ENCODE data around the gene THADA. TPM values are rescaled to one million over a fixed set of nuclear protein-coding genes. Genes with fewer than 3 reads are reported as not detected.
A peak's percentile ranks its signal among the peaks of the same experiment; 100 is the strongest.

Gene THADA
- total and polyA plus RNA-seq, 2 donors (not counting 3 experiments of a cell fraction or from before 2014, with no cell fraction given) = 22.6 to 25.3 TPM

DNA sequence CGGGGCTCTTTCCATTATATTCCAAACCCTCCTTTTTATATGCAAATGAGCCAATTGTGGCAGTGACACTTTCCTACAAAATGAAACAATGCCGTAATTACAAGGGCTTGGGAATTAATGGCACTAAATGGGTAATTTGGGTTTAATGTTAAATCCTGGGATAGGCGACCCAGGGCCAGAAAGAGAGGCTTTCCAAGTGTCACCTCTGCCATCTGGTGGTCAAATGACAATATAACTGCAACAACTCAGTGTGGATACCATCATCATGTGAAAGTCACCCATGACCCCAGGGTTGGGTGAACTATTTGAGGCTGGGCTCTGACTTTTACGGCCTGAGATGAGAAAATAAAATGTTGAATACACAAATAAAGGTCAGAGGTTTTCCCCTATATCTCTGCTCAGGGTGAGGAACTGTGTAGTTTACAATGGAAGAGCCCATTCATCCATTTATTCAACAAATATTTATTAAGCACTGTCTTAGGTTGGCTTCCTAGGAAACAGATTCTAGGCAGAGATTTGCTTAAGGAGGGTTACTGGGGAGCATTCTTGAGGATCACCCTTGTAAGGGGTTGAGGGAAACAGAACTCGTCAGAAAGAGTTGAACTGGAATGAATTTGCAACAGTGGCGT lies 13.6 kb upstream of the THADA start:
- Histone ChIP-seq H2AFZ (ENCODE audit: low read depth, low read length) (no peak overlapping the region), H3K4me1 (ENCODE audit: control insufficient read depth, extremely low read depth, insufficient read depth, low read length) (no peaks in the 10 kb centered on the region), H3K9me3 (replicated peaks; ENCODE audit: control insufficient read depth, insufficient read depth, low read length) (no peaks in the 10 kb centered on the region), H3K4me2 (ENCODE audit: insufficient read depth, low read length) (no peak overlapping the region), H3K4me3 (replicated peaks in 1 of 3; ENCODE audit: insufficient read depth in 1 of 3, low read depth in 1 of 3, low read length in 3 of 3) (no peak overlapping the region), H3K27me3 (ENCODE audit: control insufficient read depth in 2 of 2, insufficient read depth in 2 of 2, low read length in 2 of 2) (no peaks in the 10 kb centered on the region), H3K9ac (replicated peaks; ENCODE audit: extremely low read depth, insufficient read depth, low read length) (no peak overlapping the region), H3K9me1 (replicated peaks; ENCODE audit: control insufficient read depth, extremely low read depth, insufficient read depth, low read length) (no peaks in the 10 kb centered on the region), H3K36me3 (ENCODE audit: control insufficient read depth in 2 of 2, extremely low read depth in 1 of 2, insufficient read depth in 2 of 2, low read length in 2 of 2) (no peaks in the 10 kb centered on the region), H3K27ac (ENCODE audit: insufficient read depth, low read depth, low read length) (no peak overlapping the region), H4K20me1 (replicated peaks; ENCODE audit: control insufficient read depth, extremely low read depth, insufficient read depth, low read length) (no peaks in the 10 kb centered on the region), H3K79me2 (ENCODE audit: control insufficient read depth, insufficient read depth, low read length) (no peaks in the 10 kb centered on the region)
- CTCF ChIA-PET = interaction anchor here (0.5 to 1.4 kb wide), 8 partner anchors 12 to 781 kb away, joined by 3 to 6 read pairs (median 3); partner anchors contain the start of gene THADA
- POLR2A ChIA-PET = no interaction called here
- intact Hi-C loops (cut with micrococcal nuclease) = loop anchor here (1.0 kb wide), 1 partner anchor 782 kb away; no protein-coding TSS in a partner anchor
- TF ChIP-seq POLR2A (IDR thresholded peaks at IDR 0.05; ENCODE audit: low read depth, low read length) = no peak
- TF ChIP-seq CTCF (IDR thresholded peaks at IDR 0.05; ENCODE audit: extremely low read depth in 1 of 2, insufficient read depth in 1 of 2, low read depth in 1 of 2, low read length in 2 of 2) = peak; percentile 58 to 60
- dilution Hi-C loops (cut with MboI; ENCODE audit: extremely low pct_ligation_motif_present, low sequenced_read_pairs) = no loop called here
- FAIRE-seq (peak; percentile 84), DNase-seq (ENCODE audit: low read depth, low spot score) (peak; percentile 48)
- BruUV-seq (replicated peaks) = no TSS peak

GRCh38 chr2:43605851-43606250 lies 10.0 kb upstream of the THADA start:
- no peaks in the 10 kb centered on the region for H3K9me3 ChIP-seq (replicated peaks; ENCODE audit: control insufficient read depth, insufficient read depth, low read length)
- FAIRE-seq (no peak), DNase-seq (ENCODE audit: low read depth, low spot score) (no peak)
- no peaks in the 10 kb centered on the region for H3K27me3 ChIP-seq (ENCODE audit: control insufficient read depth in 2 of 2, insufficient read depth in 2 of 2, low read length in 2 of 2)
- H3K27ac ChIP-seq (ENCODE audit: insufficient read depth, low read depth, low read length) = no peak overlapping the region
- H3K4me2 ChIP-seq (ENCODE audit: insufficient read depth, low read length) = no peak overlapping the region
- no peaks in the 10 kb centered on the region for H3K4me1 ChIP-seq (ENCODE audit: control insufficient read depth, extremely low read depth, insufficient read depth, low read length)
- TF ChIP-seq POLR2AphosphoS5 (IDR thresholded peaks at IDR 0.05; ENCODE audit: insufficient read depth, low read depth, low read length) = no peak
- no peak for TF ChIP-seq EZH2 (IDR thresholded peaks at IDR 0.05; ENCODE audit: borderline replicate concordance, low read depth, low read length, severe bottlenecking)
- no peak for TF ChIP-seq JUN (IDR thresholded peaks at IDR 0.05; ENCODE audit: borderline replicate concordance, insufficient read depth, insufficient read length, low read depth)
- TF ChIP-seq CTCF (IDR thresholded peaks at IDR 0.05; ENCODE audit: extremely low read depth in 1 of 2, insufficient read depth in 1 of 2, low read depth in 1 of 2, low read length in 2 of 2) = no peak
- TF ChIP-seq, protein P1, sequence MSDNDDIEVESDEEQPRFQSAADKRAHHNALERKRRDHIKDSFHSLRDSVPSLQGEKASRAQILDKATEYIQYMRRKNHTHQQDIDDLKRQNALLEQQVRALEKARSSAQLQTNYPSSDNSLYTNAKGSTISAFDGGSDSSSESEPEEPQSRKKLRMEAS (IDR thresholded peaks at IDR 0.05; ENCODE audit: insufficient read depth, insufficient read length) = no peak
- no peak for TF ChIP-seq FOS (IDR thresholded peaks at IDR 0.05; ENCODE audit: borderline replicate concordance, insufficient read depth, low read length)
- TF ChIP-seq GATA2 (IDR thresholded peaks at IDR 0.05; ENCODE audit: insufficient read depth, insufficient read length, low read depth, low read length) = no peak
- TF ChIP-seq MYC (IDR thresholded peaks at IDR 0.05; ENCODE audit: low read depth, low read length) = no peak
- TF ChIP-seq POLR2A (IDR thresholded peaks at IDR 0.05; ENCODE audit: low read depth, low read length) = no peak
- dilution Hi-C loops (cut with MboI; ENCODE audit: extremely low pct_ligation_motif_present, low sequenced_read_pairs) (no loop called here), intact Hi-C loops (cut with micrococcal nuclease) (no loop called here)
- no peaks in the 10 kb centered on the region for H4K20me1 ChIP-seq (replicated peaks; ENCODE audit: control insufficient read depth, extremely low read depth, insufficient read depth, low read length)
- H3K36me3 ChIP-seq (ENCODE audit: control insufficient read depth in 2 of 2, extremely low read depth in 1 of 2, insufficient read depth in 2 of 2, low read length in 2 of 2) = no peaks in the 10 kb centered on the region
- ChIA-PET POLR2A (no interaction called here), CTCF (interaction anchor here (1.0 to 2.4 kb wide), 6 partner anchors 10 to 192 kb away, joined by 3 to 12 read pairs (median 7); partner anchors contain the start of gene THADA)
- no peaks in the 10 kb centered on the region for H3K9me1 ChIP-seq (replicated peaks; ENCODE audit: control insufficient read depth, extremely low read depth, insufficient read depth, low read length)
- no TSS peak for BruUV-seq (replicated peaks)
- H3K9ac ChIP-seq (replicated peaks; ENCODE audit: extremely low read depth, insufficient read depth, low read length) = no peak overlapping the region
- no peaks in the 10 kb centered on the region for H3K79me2 ChIP-seq (ENCODE audit: control insufficient read depth, insufficient read depth, low read length)
- H3K4me3 ChIP-seq (replicated peaks in 1 of 3; ENCODE audit: insufficient read depth in 1 of 3, low read depth in 1 of 3, low read length in 3 of 3) = no peak overlapping the region
- H2AFZ ChIP-seq (ENCODE audit: low read depth, low read length) = no peak overlapping the region

Data from endothelial cell of umbilical vein (primary cell).